HL-60 (cell line): ENCODE measurements around the gene C19orf44.
A peak's percentile ranks its signal among the peaks of the same experiment; 100 is the strongest.

Experiments used
- DNase-seq, 2 experiments: peaks; one replicate each; pipeline ENCODE4 v3.0.0-alpha.2; 2010 to 2020; ENCODE audit warnings: low read depth in 1 of 2, low spot score in 1 of 2
- H3K27ac ChIP-seq: fragments of 250-450 bp; sonication (Bioruptor Pico); replicated peaks from 2 replicates; pipeline ENCODE4 v1.5.1; 2020; ENCODE audit warnings: mild to moderate bottlenecking, moderate library complexity
- H3K27me3 ChIP-seq: fragments of 250-450 bp; sonication (Bioruptor Pico); 2 replicates; pipeline ENCODE4 v1.5.1; 2021; ENCODE audit warnings: mild to moderate bottlenecking, moderate library complexity; ENCODE audit not compliant: insufficient read depth, poor library complexity, severe bottlenecking
- H3K4me3 ChIP-seq: replicated peaks from 2 replicates; pipeline ENCODE4 v1.5.1; 2011; ENCODE audit warnings: mild to moderate bottlenecking, control low read depth, low read length; ENCODE audit not compliant: insufficient read depth
- GABPA ChIP-seq: IDR thresholded peaks from 2 replicates; pipeline ENCODE4 v1.6.1; 2012; ENCODE audit warnings: low read depth
- POLR2AphosphoS5 ChIP-seq: IDR thresholded peaks from 2 replicates; pipeline ENCODE4 v1.6.1; 2012; ENCODE audit warnings: low read depth
- SPI1 ChIP-seq: IDR thresholded peaks from 2 replicates; pipeline ENCODE4 v1.6.1; 2012; ENCODE audit warnings: low read depth, mild to moderate bottlenecking, borderline replicate concordance
- TF ChIP-seq, protein P1 (sequence below): IDR thresholded peaks from 2 replicates; pipeline ENCODE4 v1.6.1; 2012; ENCODE audit warnings: low read depth; ENCODE audit not compliant: insufficient replicate concordance
- TF ChIP-seq, protein P2 (sequence below): IDR thresholded peaks from one replicate; pipeline ENCODE4 v1.5.1; 2011; ENCODE audit warnings: low read length, control low read depth, inconsistent platforms; ENCODE audit not compliant: insufficient read depth

Gene C19orf44

DNA sequence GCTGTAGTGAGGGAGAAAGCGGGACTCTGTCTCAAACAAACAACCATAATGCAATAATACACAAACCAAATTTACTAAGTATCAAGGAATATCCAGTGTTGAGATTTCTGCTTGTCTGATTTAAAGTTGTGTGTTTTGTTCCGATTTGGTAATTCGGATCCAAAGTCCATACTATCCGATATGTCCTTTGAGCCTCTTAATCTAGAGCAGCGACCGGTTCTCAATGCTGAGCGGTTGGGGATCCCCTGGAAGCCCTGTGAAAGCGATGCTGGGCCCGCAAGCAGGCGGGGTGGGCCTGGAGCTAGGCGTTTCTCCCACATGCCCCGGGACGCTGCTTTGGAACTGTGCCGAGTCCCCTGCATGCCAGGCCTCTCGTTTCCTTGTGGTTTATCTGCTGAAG lies 20.2 kb downstream of the C19orf44 start:
- no peak for DNase-seq
- H3K27me3 ChIP-seq, result no peaks in the 10 kb centered on the region
- TF ChIP-seq, protein P1, sequence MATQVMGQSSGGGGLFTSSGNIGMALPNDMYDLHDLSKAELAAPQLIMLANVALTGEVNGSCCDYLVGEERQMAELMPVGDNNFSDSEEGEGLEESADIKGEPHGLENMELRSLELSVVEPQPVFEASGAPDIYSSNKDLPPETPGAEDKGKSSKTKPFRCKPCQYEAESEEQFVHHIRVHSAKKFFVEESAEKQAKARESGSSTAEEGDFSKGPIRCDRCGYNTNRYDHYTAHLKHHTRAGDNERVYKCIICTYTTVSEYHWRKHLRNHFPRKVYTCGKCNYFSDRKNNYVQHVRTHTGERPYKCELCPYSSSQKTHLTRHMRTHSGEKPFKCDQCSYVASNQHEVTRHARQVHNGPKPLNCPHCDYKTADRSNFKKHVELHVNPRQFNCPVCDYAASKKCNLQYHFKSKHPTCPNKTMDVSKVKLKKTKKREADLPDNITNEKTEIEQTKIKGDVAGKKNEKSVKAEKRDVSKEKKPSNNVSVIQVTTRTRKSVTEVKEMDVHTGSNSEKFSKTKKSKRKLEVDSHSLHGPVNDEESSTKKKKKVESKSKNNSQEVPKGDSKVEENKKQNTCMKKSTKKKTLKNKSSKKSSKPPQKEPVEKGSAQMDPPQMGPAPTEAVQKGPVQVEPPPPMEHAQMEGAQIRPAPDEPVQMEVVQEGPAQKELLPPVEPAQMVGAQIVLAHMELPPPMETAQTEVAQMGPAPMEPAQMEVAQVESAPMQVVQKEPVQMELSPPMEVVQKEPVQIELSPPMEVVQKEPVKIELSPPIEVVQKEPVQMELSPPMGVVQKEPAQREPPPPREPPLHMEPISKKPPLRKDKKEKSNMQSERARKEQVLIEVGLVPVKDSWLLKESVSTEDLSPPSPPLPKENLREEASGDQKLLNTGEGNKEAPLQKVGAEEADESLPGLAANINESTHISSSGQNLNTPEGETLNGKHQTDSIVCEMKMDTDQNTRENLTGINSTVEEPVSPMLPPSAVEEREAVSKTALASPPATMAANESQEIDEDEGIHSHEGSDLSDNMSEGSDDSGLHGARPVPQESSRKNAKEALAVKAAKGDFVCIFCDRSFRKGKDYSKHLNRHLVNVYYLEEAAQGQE, result no peak
- TF ChIP-seq, protein P2, sequence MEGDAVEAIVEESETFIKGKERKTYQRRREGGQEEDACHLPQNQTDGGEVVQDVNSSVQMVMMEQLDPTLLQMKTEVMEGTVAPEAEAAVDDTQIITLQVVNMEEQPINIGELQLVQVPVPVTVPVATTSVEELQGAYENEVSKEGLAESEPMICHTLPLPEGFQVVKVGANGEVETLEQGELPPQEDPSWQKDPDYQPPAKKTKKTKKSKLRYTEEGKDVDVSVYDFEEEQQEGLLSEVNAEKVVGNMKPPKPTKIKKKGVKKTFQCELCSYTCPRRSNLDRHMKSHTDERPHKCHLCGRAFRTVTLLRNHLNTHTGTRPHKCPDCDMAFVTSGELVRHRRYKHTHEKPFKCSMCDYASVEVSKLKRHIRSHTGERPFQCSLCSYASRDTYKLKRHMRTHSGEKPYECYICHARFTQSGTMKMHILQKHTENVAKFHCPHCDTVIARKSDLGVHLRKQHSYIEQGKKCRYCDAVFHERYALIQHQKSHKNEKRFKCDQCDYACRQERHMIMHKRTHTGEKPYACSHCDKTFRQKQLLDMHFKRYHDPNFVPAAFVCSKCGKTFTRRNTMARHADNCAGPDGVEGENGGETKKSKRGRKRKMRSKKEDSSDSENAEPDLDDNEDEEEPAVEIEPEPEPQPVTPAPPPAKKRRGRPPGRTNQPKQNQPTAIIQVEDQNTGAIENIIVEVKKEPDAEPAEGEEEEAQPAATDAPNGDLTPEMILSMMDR, result no peak
- TF ChIP-seq GABPA, result no peak
- no peak for TF ChIP-seq POLR2AphosphoS5
- no peak for TF ChIP-seq SPI1
- H3K27ac ChIP-seq, result no peak overlapping the region
- H3K4me3 ChIP-seq, result no peak overlapping the region

DNA sequence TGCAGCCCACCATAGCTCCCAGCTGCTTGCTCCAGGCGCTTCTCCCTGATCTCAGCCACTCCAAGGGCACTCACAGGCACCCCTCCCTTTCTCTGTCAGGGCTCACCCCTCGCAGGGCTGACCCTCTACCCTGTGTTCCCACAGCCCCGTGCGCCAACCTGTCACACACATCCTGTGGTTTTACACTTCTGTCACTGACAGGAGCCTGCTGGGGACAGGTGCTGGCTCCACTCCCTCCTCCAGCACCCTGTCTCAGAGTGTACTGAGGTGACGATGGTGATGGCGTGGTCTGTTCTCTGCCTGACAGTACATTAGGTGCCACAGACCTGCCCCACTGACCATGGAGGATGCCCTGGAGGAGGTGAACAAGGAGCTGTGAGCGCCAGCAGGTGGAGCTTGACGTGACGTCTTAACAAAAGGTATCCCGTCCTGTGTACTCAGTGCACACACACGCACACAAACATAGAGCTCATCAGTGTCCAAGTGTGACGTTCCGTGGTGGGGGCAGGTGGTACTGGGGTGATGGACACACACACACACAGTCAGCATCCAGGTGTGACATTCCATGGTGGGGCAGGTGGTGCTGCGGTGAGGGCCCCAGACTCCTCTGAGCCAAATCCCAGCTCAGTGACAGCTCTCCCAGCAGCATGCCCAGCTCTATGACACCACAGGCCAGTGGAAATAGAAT lies 20.9 kb downstream of the C19orf44 start:
- Histone ChIP-seq H3K27ac (no peak overlapping the region), H3K4me3 (no peak overlapping the region), H3K27me3 (no peaks in the 10 kb centered on the region)
- TF ChIP-seq POLR2AphosphoS5, result peak; percentile 18; the same call in 1 of the 2 replicates
- TF ChIP-seq, protein P2, result no peak
- no peak for DNase-seq

DNA sequence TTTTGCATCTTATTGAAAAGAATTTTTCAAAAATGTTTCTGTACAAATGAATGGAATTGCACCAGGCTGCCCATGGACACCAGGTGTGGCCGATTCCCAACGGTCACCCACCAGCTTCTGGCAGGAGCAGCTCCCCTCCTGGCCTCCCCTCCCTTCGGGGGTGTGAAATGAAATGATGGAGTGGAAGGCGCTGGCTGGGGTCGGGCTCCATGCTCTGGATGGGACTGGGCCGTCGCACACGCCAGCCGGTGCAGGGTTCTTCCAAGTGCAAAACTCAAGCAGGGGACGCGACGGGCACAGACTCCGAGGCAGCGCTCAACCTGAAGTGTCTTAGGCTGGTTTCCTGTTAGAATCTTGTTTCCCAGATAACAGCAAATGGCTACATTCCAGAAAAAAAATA lies 21.9 kb downstream of the C19orf44 start:
- no peak for DNase-seq
- H3K27me3 ChIP-seq, result no peaks in the 10 kb centered on the region
- H3K4me3 ChIP-seq, result no peak overlapping the region
- no peak overlapping the region for H3K27ac ChIP-seq
- TF ChIP-seq, protein P1, result no peak
- TF ChIP-seq, protein P2, result no peak
- no peak for TF ChIP-seq GABPA
- no peak for TF ChIP-seq POLR2AphosphoS5
- no peak for TF ChIP-seq SPI1
